Duodenal mucosa (tissue), 2 donors: Measurements from ENCODE around the gene SAMD4B.

Source experiments
- H3K27ac ChIP-seq: one replicate; pipeline ENCODE4 v1.7.0; 2013; ENCODE audit warnings: low read depth, low read length
- H3K27me3 ChIP-seq, 2 donors: one replicate each; pipeline ENCODE4 v1.7.0; 2013; ENCODE audit warnings: low read length in 2 of 2, control low read depth in 1 of 2; ENCODE audit not compliant: insufficient read depth in 2 of 2, control insufficient read depth in 1 of 2
- H3K36me3 ChIP-seq, 2 donors: one replicate each; pipeline ENCODE4 v1.7.0; 2013; ENCODE audit warnings: low read length in 2 of 2, control low read depth in 1 of 2; ENCODE audit not compliant: insufficient read depth in 2 of 2, control insufficient read depth in 1 of 2
- H3K4me1 ChIP-seq, 2 donors: one replicate each; pipeline ENCODE4 v1.7.0; 2013; ENCODE audit warnings: low read length in 2 of 2, control low read depth in 1 of 2; ENCODE audit not compliant: insufficient read depth in 2 of 2, control insufficient read depth in 1 of 2
- H3K4me3 ChIP-seq, 2 donors: one replicate each; pipeline ENCODE4 v1.7.0; 2013; ENCODE audit warnings: low read length in 2 of 2, low read depth in 1 of 2
- H3K9ac ChIP-seq, 2 donors: one replicate each; pipeline ENCODE4 v1.7.0; 2013; ENCODE audit warnings: low read length in 2 of 2, low read depth in 1 of 2
- H3K9me3 ChIP-seq, 2 donors: one replicate each; pipeline ENCODE4 v1.7.0; 2013; ENCODE audit warnings: low read length in 2 of 2, control low read depth in 1 of 2; ENCODE audit not compliant: control insufficient read depth in 1 of 2

SAMD4B gene

GRCh38 chr19:39349326-39349725 is 7.1 kb downstream of the SAMD4B start:
- Histone ChIP-seq H3K36me3 (peaks cover 10 to 31% of the 10 kb centered on the region in 2 donors), H3K27ac (no peak overlapping the region), H3K4me1 (peaks cover under 1 to 6% of the 10 kb centered on the region in 2 donors), H3K4me3 (no peak overlapping the region), H3K27me3 (no peaks in the 10 kb centered on the region), H3K9ac (no peak overlapping the region), H3K9me3 (no peaks in the 10 kb centered on the region)

- no peaks in the 10 kb centered on the region for H3K27me3 ChIP-seq
These were observed 7.9 kb downstream of the SAMD4B start for GRCh38 chr19:39350156-39350555.

GRCh38 chr19:39351537-39352064 is 9.4 kb downstream of the SAMD4B start:
- H3K9me3 ChIP-seq = no peaks in the 10 kb centered on the region
- no peak overlapping the region for H3K27ac ChIP-seq
- no peak overlapping the region for H3K4me3 ChIP-seq
- H3K4me1 ChIP-seq = no peaks in the 10 kb centered on the region
- H3K27me3 ChIP-seq = no peaks in the 10 kb centered on the region
- no peak overlapping the region for H3K9ac ChIP-seq
- H3K36me3 ChIP-seq = peaks cover 21 to 51% of the 10 kb centered on the region in 2 donors

More at GRCh38 chr19:39350156-39350555, 7.9 kb downstream of the SAMD4B start:
- H3K4me1 ChIP-seq = peaks cover 0 to 3% of the 10 kb centered on the region in 2 donors
- no peaks in the 10 kb centered on the region for H3K9me3 ChIP-seq
- H3K36me3 ChIP-seq = peaks cover 10 to 37% of the 10 kb centered on the region in 2 donors
- no peak overlapping the region for H3K27ac ChIP-seq
- no peak overlapping the region for H3K4me3 ChIP-seq
- no peak overlapping the region for H3K9ac ChIP-seq

GRCh38 chr19:39352381-39353255 is 10.4 kb downstream of the SAMD4B start:
- H3K9ac ChIP-seq = no peak overlapping the region
- H3K4me3 ChIP-seq = no peak overlapping the region
- no peak overlapping the region for H3K27ac ChIP-seq
- peaks cover 31 to 62% of the 10 kb centered on the region in 2 donors for H3K36me3 ChIP-seq
- no peaks in the 10 kb centered on the region for H3K9me3 ChIP-seq
- no peaks in the 10 kb centered on the region for H3K27me3 ChIP-seq
- no peaks in the 10 kb centered on the region for H3K4me1 ChIP-seq

- Histone ChIP-seq H3K36me3 (peaks cover 42 to 76% of the 10 kb centered on the region in 2 donors), H3K4me3 (no peak overlapping the region), H3K9me3 (no peaks in the 10 kb centered on the region), H3K9ac (no peak overlapping the region), H3K27me3 (no peaks in the 10 kb centered on the region), H3K27ac (no peak overlapping the region), H3K4me1 (no peaks in the 10 kb centered on the region)
These were observed 13.0 kb downstream of the SAMD4B start for GRCh38 chr19:39355253-39355652.

DNA sequence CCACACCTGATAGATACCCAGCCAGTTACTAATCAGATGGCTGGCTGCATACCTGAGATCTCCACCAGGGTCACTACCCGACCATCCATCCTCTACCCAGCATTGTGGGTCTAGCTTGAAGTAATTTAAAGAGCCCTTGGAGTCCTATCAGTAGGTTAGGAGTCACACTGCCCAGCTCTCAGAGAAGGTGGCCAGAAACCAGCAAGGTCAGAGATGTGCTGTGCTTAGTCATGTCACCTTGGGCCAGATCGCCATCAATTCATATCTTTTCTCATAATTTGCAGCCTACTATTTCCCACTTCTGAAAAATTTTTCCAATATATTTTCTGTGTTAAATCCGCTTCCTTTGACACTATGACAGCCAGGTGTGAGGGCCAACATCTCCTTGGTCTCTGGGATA is 13.9 kb downstream of the SAMD4B start:
- Histone ChIP-seq H3K36me3 (peaks cover 47 to 84% of the 10 kb centered on the region in 2 donors), H3K4me3 (no peak overlapping the region), H3K27ac (no peak overlapping the region), H3K9ac (no peak overlapping the region), H3K9me3 (no peaks in the 10 kb centered on the region), H3K27me3 (no peaks in the 10 kb centered on the region), H3K4me1 (no peaks in the 10 kb centered on the region)

DNA sequence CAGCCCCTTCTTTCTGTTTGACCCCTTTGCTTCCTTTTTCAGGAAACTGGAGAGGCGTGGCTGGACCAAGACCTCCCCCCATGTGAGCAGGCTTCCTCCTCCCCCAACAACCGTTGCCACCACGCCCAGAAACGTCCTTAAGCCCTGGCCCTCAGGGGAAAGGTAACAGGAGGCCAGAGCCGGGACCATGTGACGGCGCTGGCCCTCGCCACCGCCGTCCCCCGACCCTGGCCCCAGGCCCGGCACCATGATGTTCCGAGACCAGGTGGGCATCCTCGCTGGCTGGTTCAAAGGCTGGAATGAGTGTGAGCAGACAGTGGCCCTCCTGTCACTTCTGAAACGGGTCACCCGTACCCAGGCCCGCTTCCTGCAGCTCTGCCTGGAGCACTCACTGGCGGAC is 14.4 kb downstream of the SAMD4B start:
- H3K4me3 ChIP-seq = no peak overlapping the region
- H3K4me1 ChIP-seq = no peaks in the 10 kb centered on the region
- no peak overlapping the region for H3K27ac ChIP-seq
- peaks cover 47 to 84% of the 10 kb centered on the region in 2 donors for H3K36me3 ChIP-seq
- no peak overlapping the region for H3K9ac ChIP-seq
- no peaks in the 10 kb centered on the region for H3K9me3 ChIP-seq
- no peaks in the 10 kb centered on the region for H3K27me3 ChIP-seq

- Histone ChIP-seq H3K36me3 (peaks cover 41 to 83% of the 10 kb centered on the region in 2 donors), H3K27ac (no peak overlapping the region), H3K4me1 (peaks cover 0 to 5% of the 10 kb centered on the region in 2 donors), H3K9ac (no peak overlapping the region), H3K9me3 (no peaks in the 10 kb centered on the region), H3K4me3 (no peak overlapping the region), H3K27me3 (no peaks in the 10 kb centered on the region)
These were observed 16.8 kb downstream of the SAMD4B start for GRCh38 chr19:39359026-39359425.

GRCh38 chr19:39360599-39360998 is 18.4 kb downstream of the SAMD4B start:
- Histone ChIP-seq H3K4me1 (peaks cover 0 to 5% of the 10 kb centered on the region in 2 donors), H3K27me3 (no peaks in the 10 kb centered on the region), H3K4me3 (no peak overlapping the region), H3K9me3 (no peaks in the 10 kb centered on the region), H3K36me3 (peaks cover 39 to 76% of the 10 kb centered on the region in 2 donors), H3K9ac (no peak overlapping the region), H3K27ac (no peak overlapping the region)
